Measurements from ENCODE around the gene CARD11.

GRCh38 chr7:3070908-3071307, 27.2 kb upstream of the CARD11 start:
- no peak for TF ChIP-seq CTCF (conservative IDR thresholded peaks at IDR 0.05)
- no peak for TF ChIP-seq ZFX (IDR thresholded peaks at IDR 0.05)
